Osteoblast (primary cell): ENCODE data around the gene AMY2A. TPM values are rescaled to one million over a fixed set of nuclear protein-coding genes. Genes with fewer than 3 reads are reported as not detected.
"Not testable (repeated sequence)": the region's sequence is repeated elsewhere in the genome, so short reads cannot be mapped to it uniquely, and the experiment has no call there.

ENCODE experiments used
- DNase-seq: peaks from one replicate; pipeline ENCODE4 v3.0.0; 2011; ENCODE audit warnings: low spot score, mixed read lengths; ENCODE audit not compliant: insufficient read length; ENCODE audit errors: missing footprints
- H2AFZ ChIP-seq: 2 replicates; pipeline ENCODE4 v1.6.0; 2011; ENCODE audit warnings: mild to moderate bottlenecking, low read length
- H3K27ac ChIP-seq: 2 replicates; pipeline ENCODE4 v1.5.1; 2011; ENCODE audit warnings: mild to moderate bottlenecking, low read depth, low read length, moderate library complexity
- H3K27me3 ChIP-seq: 2 replicates; pipeline ENCODE4 v1.6.0; 2012; ENCODE audit warnings: mild to moderate bottlenecking, control low read depth, inconsistent platforms, low read length, moderate library complexity; ENCODE audit not compliant: insufficient read depth
- H3K36me3 ChIP-seq: 2 replicates; pipeline ENCODE4 v1.5.1; 2011; ENCODE audit warnings: mild to moderate bottlenecking, low read length, control low read depth, moderate library complexity; ENCODE audit not compliant: insufficient read depth
- H3K4me1 ChIP-seq: 2 replicates; pipeline ENCODE4 v1.5.1; 2011; ENCODE audit warnings: mild to moderate bottlenecking, low read length, control low read depth, moderate library complexity; ENCODE audit not compliant: insufficient read depth
- H3K4me2 ChIP-seq: 2 replicates; pipeline ENCODE4 v1.6.0; 2011; ENCODE audit warnings: mild to moderate bottlenecking, low read length; ENCODE audit not compliant: insufficient read depth
- H3K4me3 ChIP-seq: fragments of 200-600 bp; sonication (generic); 3 replicates; pipeline ENCODE4 v1.5.1; 2012; ENCODE audit warnings: mild to moderate bottlenecking, low read length, inconsistent platforms; ENCODE audit not compliant: insufficient read depth
- H3K79me2 ChIP-seq: 2 replicates; pipeline ENCODE4 v1.6.0; 2012; ENCODE audit warnings: mild to moderate bottlenecking, low read length, control low read depth, inconsistent platforms; ENCODE audit not compliant: insufficient read depth
- H3K9me3 ChIP-seq: 2 replicates; pipeline ENCODE4 v1.5.1; 2011; ENCODE audit warnings: low read depth, low read length, control low read depth
- H4K20me1 ChIP-seq: 2 replicates; pipeline ENCODE4 v1.6.0; 2012; ENCODE audit warnings: mild to moderate bottlenecking, low read length, control low read depth; ENCODE audit not compliant: insufficient read depth
- total RNA-seq: library from RNA; depleted of rRNA; stranded (reverse); fragments of >200 nt; gene quantifications from 2 replicates; pipeline ENCODE4 v1.2.3, GENCODE V29; 2012
- TF ChIP-seq, protein P1 (sequence below): IDR thresholded peaks from 2 replicates; pipeline ENCODE4 v1.5.1; 2011; ENCODE audit warnings: mild to moderate bottlenecking, low read depth, low read length, moderate library complexity; ENCODE audit errors: extremely low read depth

The AMY2A gene
- total RNA-seq, 1 donor: not detected

DNA sequence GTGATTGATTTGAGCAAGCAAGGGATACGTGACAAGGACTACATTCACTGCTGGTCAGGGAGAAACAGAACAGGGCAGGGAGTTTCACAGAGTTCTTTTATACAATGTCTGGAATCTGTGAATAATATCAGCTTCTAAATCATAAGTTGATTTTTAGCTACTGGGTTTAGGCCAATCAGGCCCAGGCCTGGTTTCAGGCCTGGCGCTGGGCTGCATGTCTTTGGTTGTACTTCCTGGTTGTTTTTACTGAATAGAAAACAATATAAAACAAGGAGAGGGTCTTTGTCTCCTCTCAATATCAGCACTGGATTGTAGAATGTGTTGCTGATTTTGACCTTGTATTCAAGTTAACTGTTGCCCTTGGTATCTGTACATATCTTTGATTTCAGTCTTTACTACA lies 865 bp upstream of the AMY2A start:
- no peaks in the 10 kb centered on the region for H3K4me1 ChIP-seq
- no peaks in the 10 kb centered on the region for H3K27me3 ChIP-seq
- no peak overlapping the region for H2AFZ ChIP-seq
- no peaks in the 10 kb centered on the region for H3K79me2 ChIP-seq
- no peaks in the 10 kb centered on the region for H4K20me1 ChIP-seq
- H3K4me2 ChIP-seq: no peak overlapping the region
- H3K9me3 ChIP-seq: no peaks in the 10 kb centered on the region
- TF ChIP-seq, protein P1, sequence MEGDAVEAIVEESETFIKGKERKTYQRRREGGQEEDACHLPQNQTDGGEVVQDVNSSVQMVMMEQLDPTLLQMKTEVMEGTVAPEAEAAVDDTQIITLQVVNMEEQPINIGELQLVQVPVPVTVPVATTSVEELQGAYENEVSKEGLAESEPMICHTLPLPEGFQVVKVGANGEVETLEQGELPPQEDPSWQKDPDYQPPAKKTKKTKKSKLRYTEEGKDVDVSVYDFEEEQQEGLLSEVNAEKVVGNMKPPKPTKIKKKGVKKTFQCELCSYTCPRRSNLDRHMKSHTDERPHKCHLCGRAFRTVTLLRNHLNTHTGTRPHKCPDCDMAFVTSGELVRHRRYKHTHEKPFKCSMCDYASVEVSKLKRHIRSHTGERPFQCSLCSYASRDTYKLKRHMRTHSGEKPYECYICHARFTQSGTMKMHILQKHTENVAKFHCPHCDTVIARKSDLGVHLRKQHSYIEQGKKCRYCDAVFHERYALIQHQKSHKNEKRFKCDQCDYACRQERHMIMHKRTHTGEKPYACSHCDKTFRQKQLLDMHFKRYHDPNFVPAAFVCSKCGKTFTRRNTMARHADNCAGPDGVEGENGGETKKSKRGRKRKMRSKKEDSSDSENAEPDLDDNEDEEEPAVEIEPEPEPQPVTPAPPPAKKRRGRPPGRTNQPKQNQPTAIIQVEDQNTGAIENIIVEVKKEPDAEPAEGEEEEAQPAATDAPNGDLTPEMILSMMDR: no peak
- DNase-seq: no peak
- H3K27ac ChIP-seq: no peak overlapping the region
- no peak overlapping the region for H3K4me3 ChIP-seq
- H3K36me3 ChIP-seq: no peaks in the 10 kb centered on the region

DNA sequence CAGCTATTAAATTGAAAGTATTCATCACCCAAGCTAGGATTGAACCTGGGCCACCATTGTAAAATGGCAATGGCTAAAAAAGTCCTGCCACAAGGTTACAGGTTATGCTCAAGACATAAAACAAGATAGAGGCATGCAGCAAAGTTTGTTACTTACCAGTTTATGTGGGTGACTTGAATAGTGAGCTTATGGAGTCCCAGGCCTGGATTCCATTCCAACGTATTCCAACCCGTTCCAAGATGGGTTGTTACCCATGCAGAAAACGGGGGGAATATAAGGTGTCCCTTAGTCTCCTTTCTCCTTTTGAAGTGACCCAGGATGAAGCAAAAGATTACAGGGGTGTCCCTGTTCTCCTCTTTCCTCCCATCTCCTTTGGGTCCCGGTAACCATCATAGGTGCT lies 10.2 kb downstream of the AMY2A start:
- not testable (repeated sequence) for DNase-seq, H3K4me1 ChIP-seq

DNA sequence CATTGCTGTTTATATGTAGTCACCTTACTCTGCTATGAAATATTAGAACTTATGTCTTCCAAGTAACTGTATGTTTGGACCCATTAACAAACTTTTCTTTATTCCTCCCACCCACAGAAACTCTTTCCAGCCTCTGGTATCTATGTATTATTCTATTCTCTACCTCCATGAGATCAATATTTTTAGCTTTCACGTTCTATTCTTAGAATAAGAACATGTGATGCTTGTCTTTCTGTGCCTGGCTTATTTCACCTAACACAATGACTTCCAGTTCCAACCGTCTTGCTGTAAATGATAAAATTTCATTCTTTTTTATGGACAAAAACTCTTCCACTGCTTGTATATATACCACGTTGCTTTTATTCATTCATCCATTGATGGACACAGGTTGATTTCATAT lies 24.0 kb downstream of the AMY2A start:
- not testable (repeated sequence) for H2AFZ ChIP-seq, H3K4me2 ChIP-seq

More for the DNA sequence above, 10.2 kb downstream of the AMY2A start:
- not testable (repeated sequence) for H2AFZ ChIP-seq, H3K4me2 ChIP-seq, H4K20me1 ChIP-seq, H3K9me3 ChIP-seq, H3K27ac ChIP-seq, H3K27me3 ChIP-seq, H3K4me3 ChIP-seq, H3K79me2 ChIP-seq, H3K36me3 ChIP-seq

DNA sequence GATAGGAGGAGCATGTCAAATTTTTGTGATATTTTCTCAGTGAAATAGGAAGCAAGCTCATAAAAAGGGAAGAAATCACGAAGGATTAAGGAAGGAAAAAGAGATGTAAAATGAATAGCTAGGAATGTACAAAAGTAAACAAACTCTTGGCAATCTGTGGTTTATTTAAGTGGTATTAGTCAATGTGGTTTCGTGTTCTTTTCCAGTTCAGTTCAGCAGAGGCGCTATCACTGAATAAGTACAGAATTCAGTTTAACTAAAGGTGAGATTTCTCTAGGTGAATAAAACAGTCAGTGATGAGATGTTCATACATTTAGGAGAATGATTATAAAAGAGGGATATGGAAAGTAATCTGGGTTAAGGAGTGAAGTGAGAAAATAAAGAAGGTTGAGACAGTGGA lies 26.7 kb downstream of the AMY2A start:
- H3K4me2 ChIP-seq, H3K27ac ChIP-seq, H3K4me3 ChIP-seq, DNase-seq, H4K20me1 ChIP-seq, H3K27me3 ChIP-seq, H3K4me1 ChIP-seq, H3K9me3 ChIP-seq, H2AFZ ChIP-seq, H3K79me2 ChIP-seq, H3K36me3 ChIP-seq: not testable (repeated sequence)

More for the DNA sequence above, 24.0 kb downstream of the AMY2A start:
- not testable (repeated sequence) for H3K79me2 ChIP-seq, DNase-seq, H4K20me1 ChIP-seq, H3K9me3 ChIP-seq, H3K4me1 ChIP-seq, H3K27ac ChIP-seq, H3K27me3 ChIP-seq, H3K4me3 ChIP-seq, H3K36me3 ChIP-seq

DNA sequence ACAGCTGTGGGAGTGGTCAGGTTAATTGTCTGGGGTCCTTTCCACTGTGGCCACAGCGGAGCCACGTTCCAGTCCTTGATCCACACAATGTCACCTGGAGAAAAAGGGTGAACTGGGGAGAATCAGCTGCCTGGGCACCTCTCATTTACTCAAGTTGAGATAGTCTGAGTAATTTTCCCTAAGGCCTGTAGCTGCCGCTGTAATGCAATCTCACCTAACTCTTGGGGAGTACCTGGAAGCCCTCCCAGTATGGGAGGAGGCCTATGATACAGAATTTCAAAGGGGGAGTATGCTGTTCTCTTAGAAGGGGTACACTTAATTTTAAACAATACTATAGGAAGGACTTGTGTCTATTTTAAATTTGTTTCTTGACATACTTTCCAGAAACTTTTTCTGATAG lies 33.1 kb downstream of the AMY2A start:
- not testable (repeated sequence) for H3K27ac ChIP-seq, H3K9me3 ChIP-seq, H3K36me3 ChIP-seq, H4K20me1 ChIP-seq, H3K27me3 ChIP-seq, H3K4me3 ChIP-seq, H3K4me2 ChIP-seq, H3K4me1 ChIP-seq, DNase-seq, H2AFZ ChIP-seq, H3K79me2 ChIP-seq

DNA sequence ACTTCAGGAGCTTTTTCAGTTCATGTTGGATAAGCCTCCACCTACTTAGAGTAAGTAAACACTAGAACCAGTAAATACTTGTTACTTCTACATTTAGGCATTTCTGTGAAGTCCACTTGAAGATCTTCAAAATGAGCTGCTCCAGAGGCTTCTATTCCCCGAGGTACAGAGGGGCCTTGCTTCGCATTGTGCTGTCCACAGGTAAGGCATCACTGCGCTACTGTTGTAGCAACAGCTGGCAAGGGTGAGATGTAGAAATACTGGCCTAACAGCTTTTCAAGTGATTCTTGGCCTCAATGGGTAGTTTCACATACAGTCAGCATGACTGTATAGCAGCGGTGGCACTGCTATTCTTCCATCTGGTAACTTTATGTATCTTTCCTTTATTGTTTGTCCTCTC lies 33.7 kb downstream of the AMY2A start:
- H4K20me1 ChIP-seq, H3K27ac ChIP-seq, H3K79me2 ChIP-seq, H3K4me3 ChIP-seq, DNase-seq, H3K4me2 ChIP-seq, H3K4me1 ChIP-seq, H3K27me3 ChIP-seq, H3K36me3 ChIP-seq, H3K9me3 ChIP-seq, H2AFZ ChIP-seq: not testable (repeated sequence)

DNA sequence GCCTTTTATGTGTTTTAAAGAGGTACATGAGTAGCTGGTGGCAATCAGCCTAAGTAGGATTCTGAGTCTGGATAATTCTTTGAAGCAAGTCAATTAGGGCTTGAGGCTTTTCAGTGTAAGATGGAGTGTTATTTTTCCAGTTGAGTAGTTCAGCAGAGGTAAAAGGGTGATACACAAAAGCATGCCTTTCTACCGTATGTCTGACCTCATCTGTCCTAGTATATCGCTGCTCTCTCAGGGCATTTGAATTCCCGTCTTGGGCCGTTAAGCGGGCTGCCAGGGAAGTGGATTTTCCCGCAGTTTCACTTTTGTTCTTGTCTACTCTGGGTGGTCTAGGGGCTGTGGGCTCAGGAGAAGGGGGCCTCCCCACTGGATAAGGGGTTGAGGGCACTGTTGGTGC lies 36.9 kb downstream of the AMY2A start:
- H3K4me1 ChIP-seq, H2AFZ ChIP-seq, H3K4me3 ChIP-seq, H3K27me3 ChIP-seq, H4K20me1 ChIP-seq, H3K4me2 ChIP-seq, DNase-seq, H3K27ac ChIP-seq, H3K36me3 ChIP-seq, H3K9me3 ChIP-seq, H3K79me2 ChIP-seq: not testable (repeated sequence)

DNA sequence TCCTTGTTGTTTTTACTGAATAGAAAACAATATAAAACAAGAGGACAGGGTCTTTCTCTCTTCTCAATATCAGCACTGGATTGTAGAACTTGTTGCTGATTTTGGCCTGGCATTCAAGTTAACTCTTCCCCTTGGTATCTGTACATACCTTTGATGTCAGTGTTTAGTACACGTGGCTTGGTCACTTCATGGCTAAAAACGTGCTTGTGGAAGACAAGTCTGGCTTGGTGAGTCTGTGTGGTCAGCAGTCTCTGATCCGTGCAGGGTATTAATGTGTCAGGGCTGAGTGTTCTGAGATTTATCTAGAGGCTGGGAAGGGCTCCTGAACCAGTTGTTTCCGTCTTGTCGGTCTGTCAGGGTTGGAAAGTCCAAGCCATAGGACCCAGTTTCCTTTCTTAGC lies 38.2 kb downstream of the AMY2A start, which contains the start of gene AMY1A:
AMY1A (plus strand) TSS at position 301 of the 400 bp plus-strand sequence. CDS start 571 bp downstream, outside the sequence.
- not testable (repeated sequence) for H3K4me2 ChIP-seq, H3K4me3 ChIP-seq, H3K36me3 ChIP-seq, H3K9me3 ChIP-seq, H3K27ac ChIP-seq, H3K79me2 ChIP-seq, H4K20me1 ChIP-seq, H3K27me3 ChIP-seq, DNase-seq, H3K4me1 ChIP-seq, H2AFZ ChIP-seq
